Subcutaneous adipose tissue (tissue), 4 donors: Measurements from ENCODE around the gene FOXP1. TPM values are rescaled to one million over a fixed set of nuclear protein-coding genes. Genes with fewer than 3 reads are reported as not detected.

Experiments used
- total RNA-seq, 4 donors: library from RNA; depleted of rRNA; stranded (reverse); fragments of >200 nt; gene quantifications; one replicate each; pipeline ENCODE4 v1.1.0, GENCODE V29; 2016
- TF ChIP-seq, protein P1 (sequence below): fragments of 450-650 bp; IDR thresholded peaks from one replicate; pipeline ENCODE4 v1.5.1; 2016; ENCODE audit warnings: low read depth, mild to moderate bottlenecking, control low read depth, antibody characterized with exemption, moderate library complexity

FOXP1 gene
- total RNA-seq, 4 donors from 2014 or later: 70.5 to 96.7 (median 88.0) TPM

- TF ChIP-seq, protein P1, sequence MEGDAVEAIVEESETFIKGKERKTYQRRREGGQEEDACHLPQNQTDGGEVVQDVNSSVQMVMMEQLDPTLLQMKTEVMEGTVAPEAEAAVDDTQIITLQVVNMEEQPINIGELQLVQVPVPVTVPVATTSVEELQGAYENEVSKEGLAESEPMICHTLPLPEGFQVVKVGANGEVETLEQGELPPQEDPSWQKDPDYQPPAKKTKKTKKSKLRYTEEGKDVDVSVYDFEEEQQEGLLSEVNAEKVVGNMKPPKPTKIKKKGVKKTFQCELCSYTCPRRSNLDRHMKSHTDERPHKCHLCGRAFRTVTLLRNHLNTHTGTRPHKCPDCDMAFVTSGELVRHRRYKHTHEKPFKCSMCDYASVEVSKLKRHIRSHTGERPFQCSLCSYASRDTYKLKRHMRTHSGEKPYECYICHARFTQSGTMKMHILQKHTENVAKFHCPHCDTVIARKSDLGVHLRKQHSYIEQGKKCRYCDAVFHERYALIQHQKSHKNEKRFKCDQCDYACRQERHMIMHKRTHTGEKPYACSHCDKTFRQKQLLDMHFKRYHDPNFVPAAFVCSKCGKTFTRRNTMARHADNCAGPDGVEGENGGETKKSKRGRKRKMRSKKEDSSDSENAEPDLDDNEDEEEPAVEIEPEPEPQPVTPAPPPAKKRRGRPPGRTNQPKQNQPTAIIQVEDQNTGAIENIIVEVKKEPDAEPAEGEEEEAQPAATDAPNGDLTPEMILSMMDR: no peak
Measured at GRCh38 chr3:71152039-71152891, 431.3 kb downstream of the FOXP1 start.

- TF ChIP-seq, protein P1: no peak
Measured at GRCh38 chr3:71149959-71150954, 433.3 kb downstream of the FOXP1 start.

GRCh38 chr3:71148455-71149060, 435.0 kb downstream of the FOXP1 start:
- TF ChIP-seq, protein P1: no peak

DNA sequence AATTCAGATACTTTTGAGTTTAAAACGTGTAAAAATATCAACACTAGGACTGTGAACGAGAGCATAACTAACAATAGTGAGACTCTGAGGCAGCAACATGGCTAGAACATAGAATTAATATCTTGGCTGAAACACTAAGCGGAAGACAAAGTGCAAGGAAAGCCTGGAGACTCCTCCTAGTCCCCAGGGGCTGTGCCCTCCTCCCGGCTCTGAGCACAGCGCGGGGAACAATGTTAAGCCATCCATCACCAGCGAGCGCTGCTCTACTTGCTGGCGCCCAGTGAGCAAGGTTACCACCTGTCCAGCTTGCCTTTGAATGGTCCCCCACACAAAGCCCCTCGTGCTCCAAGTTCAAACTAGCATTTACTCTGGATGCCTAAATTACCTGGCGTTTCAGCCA, 436.9 kb downstream of the FOXP1 start:
- TF ChIP-seq, protein P1: no peak

GRCh38 chr3:71145954-71146353, 437.6 kb downstream of the FOXP1 start:
- TF ChIP-seq, protein P1: no peak

DNA sequence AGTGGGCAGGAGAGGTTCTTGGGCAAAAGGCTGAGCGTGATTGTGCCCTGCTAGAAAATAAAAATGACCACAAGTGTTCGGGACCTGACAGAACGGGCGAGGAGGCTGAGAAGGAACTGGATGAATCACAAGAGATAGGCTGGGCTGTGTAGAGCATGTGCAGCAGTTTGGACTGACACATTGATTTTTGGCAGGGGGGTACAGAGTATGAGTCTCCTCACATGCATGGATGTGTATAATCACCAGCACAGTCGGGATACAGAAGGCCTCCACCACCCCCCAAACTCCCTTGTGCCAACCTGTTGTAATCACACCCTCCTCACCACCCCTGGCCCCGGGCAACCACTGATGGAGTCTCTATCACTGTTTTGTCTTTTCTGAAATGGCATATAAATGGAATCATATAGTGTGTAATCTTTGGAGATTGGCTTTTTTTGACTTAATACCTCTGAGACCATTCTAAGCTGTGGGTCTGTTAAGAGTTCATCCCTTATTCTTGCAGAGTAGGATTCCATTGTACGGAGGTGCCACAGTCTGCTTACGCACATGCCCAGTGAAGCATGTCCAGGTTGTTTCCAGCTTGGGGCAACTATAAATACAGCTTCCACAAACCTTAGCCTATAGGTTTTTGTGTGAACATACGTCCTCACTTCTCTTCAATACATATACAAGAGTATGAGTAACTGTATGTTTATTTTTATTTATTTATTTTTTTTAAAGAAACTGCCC, 438.8 kb downstream of the FOXP1 start:
- TF ChIP-seq, protein P1: no peak
